Measurements from ENCODE around the gene ZBTB32. TPM values are rescaled to one million over a fixed set of nuclear protein-coding genes. Genes with fewer than 3 reads are reported as not detected.

The ZBTB32 gene
- total RNA-seq, 1 experiment from 2014 or later = not detected

- in situ Hi-C loops (cut with HindIII; ENCODE audit: low pct_unique_long_range_greater_than_20kb, low sequenced_read_pairs) (no loop called here), intact Hi-C loops (cut with micrococcal nuclease; ENCODE audit: unreplicated experiment) (no loop called here)
- no peaks in the 10 kb centered on the region for H3K9me3 ChIP-seq (ENCODE audit: control insufficient read depth, insufficient read depth, low read depth, low read length)
- POLR2A ChIA-PET = no interaction called here
- H3K27me3 ChIP-seq (ENCODE audit: control insufficient read depth, insufficient read depth, low read length) = peaks cover 3% of the 10 kb centered on the region; the same call in 1 of the 2 replicates
- no peak overlapping the region for H3K4me3 ChIP-seq (ENCODE audit: low read depth in 2 of 2, low read length in 2 of 2)
- H3K4me1 ChIP-seq (ENCODE audit: control insufficient read depth, insufficient read depth, low read length) = no peaks in the 10 kb centered on the region
- H3K36me3 ChIP-seq (ENCODE audit: control insufficient read depth, insufficient read depth, low read length) = no peaks in the 10 kb centered on the region
- CTCF ChIA-PET = no interaction called here
- H3K27ac ChIP-seq (ENCODE audit: low read length) = no peak overlapping the region
- no TSS peak for BruUV-seq (replicated peaks)
- no peak for ATAC-seq
- no peak for DNase-seq (ENCODE audit: low read depth, low spot score)
- TF ChIP-seq TCF7L2 (IDR thresholded peaks at IDR 0.05; ENCODE audit: low read depth, low read length) = no peak
- no peak for TF ChIP-seq POLR2AphosphoS5 (IDR thresholded peaks at IDR 0.05; ENCODE audit: low read depth, low read length)
- TF ChIP-seq, protein P1, sequence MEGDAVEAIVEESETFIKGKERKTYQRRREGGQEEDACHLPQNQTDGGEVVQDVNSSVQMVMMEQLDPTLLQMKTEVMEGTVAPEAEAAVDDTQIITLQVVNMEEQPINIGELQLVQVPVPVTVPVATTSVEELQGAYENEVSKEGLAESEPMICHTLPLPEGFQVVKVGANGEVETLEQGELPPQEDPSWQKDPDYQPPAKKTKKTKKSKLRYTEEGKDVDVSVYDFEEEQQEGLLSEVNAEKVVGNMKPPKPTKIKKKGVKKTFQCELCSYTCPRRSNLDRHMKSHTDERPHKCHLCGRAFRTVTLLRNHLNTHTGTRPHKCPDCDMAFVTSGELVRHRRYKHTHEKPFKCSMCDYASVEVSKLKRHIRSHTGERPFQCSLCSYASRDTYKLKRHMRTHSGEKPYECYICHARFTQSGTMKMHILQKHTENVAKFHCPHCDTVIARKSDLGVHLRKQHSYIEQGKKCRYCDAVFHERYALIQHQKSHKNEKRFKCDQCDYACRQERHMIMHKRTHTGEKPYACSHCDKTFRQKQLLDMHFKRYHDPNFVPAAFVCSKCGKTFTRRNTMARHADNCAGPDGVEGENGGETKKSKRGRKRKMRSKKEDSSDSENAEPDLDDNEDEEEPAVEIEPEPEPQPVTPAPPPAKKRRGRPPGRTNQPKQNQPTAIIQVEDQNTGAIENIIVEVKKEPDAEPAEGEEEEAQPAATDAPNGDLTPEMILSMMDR (IDR thresholded peaks at IDR 0.05) = no peak
- TF ChIP-seq, protein P2, sequence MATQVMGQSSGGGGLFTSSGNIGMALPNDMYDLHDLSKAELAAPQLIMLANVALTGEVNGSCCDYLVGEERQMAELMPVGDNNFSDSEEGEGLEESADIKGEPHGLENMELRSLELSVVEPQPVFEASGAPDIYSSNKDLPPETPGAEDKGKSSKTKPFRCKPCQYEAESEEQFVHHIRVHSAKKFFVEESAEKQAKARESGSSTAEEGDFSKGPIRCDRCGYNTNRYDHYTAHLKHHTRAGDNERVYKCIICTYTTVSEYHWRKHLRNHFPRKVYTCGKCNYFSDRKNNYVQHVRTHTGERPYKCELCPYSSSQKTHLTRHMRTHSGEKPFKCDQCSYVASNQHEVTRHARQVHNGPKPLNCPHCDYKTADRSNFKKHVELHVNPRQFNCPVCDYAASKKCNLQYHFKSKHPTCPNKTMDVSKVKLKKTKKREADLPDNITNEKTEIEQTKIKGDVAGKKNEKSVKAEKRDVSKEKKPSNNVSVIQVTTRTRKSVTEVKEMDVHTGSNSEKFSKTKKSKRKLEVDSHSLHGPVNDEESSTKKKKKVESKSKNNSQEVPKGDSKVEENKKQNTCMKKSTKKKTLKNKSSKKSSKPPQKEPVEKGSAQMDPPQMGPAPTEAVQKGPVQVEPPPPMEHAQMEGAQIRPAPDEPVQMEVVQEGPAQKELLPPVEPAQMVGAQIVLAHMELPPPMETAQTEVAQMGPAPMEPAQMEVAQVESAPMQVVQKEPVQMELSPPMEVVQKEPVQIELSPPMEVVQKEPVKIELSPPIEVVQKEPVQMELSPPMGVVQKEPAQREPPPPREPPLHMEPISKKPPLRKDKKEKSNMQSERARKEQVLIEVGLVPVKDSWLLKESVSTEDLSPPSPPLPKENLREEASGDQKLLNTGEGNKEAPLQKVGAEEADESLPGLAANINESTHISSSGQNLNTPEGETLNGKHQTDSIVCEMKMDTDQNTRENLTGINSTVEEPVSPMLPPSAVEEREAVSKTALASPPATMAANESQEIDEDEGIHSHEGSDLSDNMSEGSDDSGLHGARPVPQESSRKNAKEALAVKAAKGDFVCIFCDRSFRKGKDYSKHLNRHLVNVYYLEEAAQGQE (IDR thresholded peaks at IDR 0.05; ENCODE audit: insufficient read depth in 1 of 2, low read depth in 2 of 2, low read length in 1 of 2) = no peak
- no peak for TF ChIP-seq SIN3A (IDR thresholded peaks at IDR 0.05; ENCODE audit: borderline replicate concordance, insufficient read depth, low read depth, low read length)
Measured at GRCh38 chr19:35669974-35670373, 34.4 kb upstream of the ZBTB32 start.

DNA sequence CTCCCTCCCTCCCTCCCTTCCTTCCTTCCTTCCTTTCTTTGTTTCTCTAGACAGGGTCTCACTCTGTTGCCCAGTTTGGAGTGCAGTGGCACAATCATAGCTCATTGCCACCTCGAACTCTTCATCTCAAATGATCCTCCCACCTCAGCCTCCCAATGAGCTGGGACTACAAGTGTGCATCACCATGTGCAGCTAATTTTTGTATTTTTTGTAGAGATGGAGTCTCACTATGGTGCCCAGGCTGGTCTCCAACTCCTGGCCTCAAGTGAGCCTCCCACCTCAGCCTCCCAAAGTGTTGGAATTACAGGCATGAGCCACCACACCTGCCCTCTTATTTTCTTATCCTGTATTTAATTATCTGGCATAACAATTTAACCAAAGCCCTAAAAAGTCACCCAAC is 33.7 kb upstream of the ZBTB32 start:
- ATAC-seq (no peak), DNase-seq (ENCODE audit: low read depth, low spot score) (no peak)
- no peaks in the 10 kb centered on the region for H3K36me3 ChIP-seq (ENCODE audit: control insufficient read depth, insufficient read depth, low read length)
- CTCF ChIA-PET = no interaction called here
- peaks cover 3% of the 10 kb centered on the region; the same call in 1 of the 2 replicates for H3K27me3 ChIP-seq (ENCODE audit: control insufficient read depth, insufficient read depth, low read length)
- POLR2A ChIA-PET = no interaction called here
- no peaks in the 10 kb centered on the region for H3K4me1 ChIP-seq (ENCODE audit: control insufficient read depth, insufficient read depth, low read length)
- H3K4me3 ChIP-seq (ENCODE audit: low read depth in 2 of 2, low read length in 2 of 2) = no peak overlapping the region
- BruUV-seq (replicated peaks) = no TSS peak
- H3K27ac ChIP-seq (ENCODE audit: low read length) = no peak overlapping the region
- no peaks in the 10 kb centered on the region for H3K9me3 ChIP-seq (ENCODE audit: control insufficient read depth, insufficient read depth, low read depth, low read length)
- intact Hi-C loops (cut with micrococcal nuclease; ENCODE audit: unreplicated experiment) = no loop called here
- in situ Hi-C loops (cut with HindIII; ENCODE audit: low pct_unique_long_range_greater_than_20kb, low sequenced_read_pairs) = no loop called here
- no peak for TF ChIP-seq SIN3A (IDR thresholded peaks at IDR 0.05; ENCODE audit: borderline replicate concordance, insufficient read depth, low read depth, low read length)
- TF ChIP-seq POLR2AphosphoS5 (IDR thresholded peaks at IDR 0.05; ENCODE audit: low read depth, low read length) = no peak
- TF ChIP-seq TCF7L2 (IDR thresholded peaks at IDR 0.05; ENCODE audit: low read depth, low read length) = no peak
- TF ChIP-seq, protein P1 (IDR thresholded peaks at IDR 0.05) = no peak
- TF ChIP-seq, protein P2 (IDR thresholded peaks at IDR 0.05; ENCODE audit: insufficient read depth in 1 of 2, low read depth in 2 of 2, low read length in 1 of 2) = no peak
